MM.1S (cell line): Measurements from ENCODE around the gene ZFX.

Source experiments
- DNase-seq: peaks from one replicate; pipeline ENCODE4 v3.0.0-alpha.2; 2015
- H2AFZ ChIP-seq: fragments of 300-600 bp; sonication (generic); 2 replicates; pipeline ENCODE4 v1.6.0; 2016; ENCODE audit warnings: antibody characterized with exemption, low read length
- H3F3A ChIP-seq: fragments of 300-600 bp; sonication (generic); 2 replicates; pipeline ENCODE4 v1.6.1; 2016; ENCODE audit warnings: mild to moderate bottlenecking, antibody characterized with exemption, low read length, moderate library complexity, mixed read lengths; ENCODE audit not compliant: insufficient read depth
- H3K27ac ChIP-seq: fragments of 300-600 bp; sonication (generic); 2 replicates; pipeline ENCODE4 v1.5.1; 2016; ENCODE audit warnings: mild to moderate bottlenecking, low read length
- H3K27me3 ChIP-seq: fragments of 300-600 bp; sonication (generic); replicated peaks from 2 replicates; pipeline ENCODE4 v1.6.0; 2016; ENCODE audit warnings: low read length; ENCODE audit not compliant: insufficient read depth
- H3K36me3 ChIP-seq: fragments of 300-600 bp; sonication (generic); replicated peaks from 2 replicates; pipeline ENCODE4 v1.6.1; 2016; ENCODE audit warnings: mild to moderate bottlenecking, low read length, mixed read lengths; ENCODE audit not compliant: insufficient read depth
- H3K4me1 ChIP-seq: fragments of 300-600 bp; sonication (generic); 2 replicates; pipeline ENCODE4 v1.6.1; 2016; ENCODE audit warnings: low read length, mixed read lengths
- H3K4me2 ChIP-seq: fragments of 300-600 bp; sonication (generic); 2 replicates; pipeline ENCODE4 v1.6.0; 2016; ENCODE audit warnings: low read depth, low read length
- H3K4me3 ChIP-seq: fragments of 300-600 bp; sonication (generic); 2 replicates; pipeline ENCODE4 v1.5.1; 2016; ENCODE audit warnings: low read length, mixed read lengths
- H3K79me2 ChIP-seq: fragments of 300-600 bp; sonication (generic); 2 replicates; pipeline ENCODE4 v1.6.1; 2016; ENCODE audit warnings: mixed run types, low read length, mixed read lengths
- H3K9ac ChIP-seq: fragments of 300-600 bp; sonication (generic); 2 replicates; pipeline ENCODE4 v1.6.1; 2016; ENCODE audit warnings: low read length, mixed read lengths
- H3K9me2 ChIP-seq: fragments of 300-600 bp; sonication (generic); replicated peaks from 2 replicates; pipeline ENCODE4 v1.6.1; 2016; ENCODE audit warnings: mild to moderate bottlenecking, low read length, mixed read lengths; ENCODE audit not compliant: insufficient read depth
- H3K9me3 ChIP-seq: fragments of 300-600 bp; sonication (generic); replicated peaks from 2 replicates; pipeline ENCODE4 v1.6.1; 2016; ENCODE audit warnings: mild to moderate bottlenecking, low read length, mixed read lengths; ENCODE audit not compliant: insufficient read depth
- H4K20me1 ChIP-seq: fragments of 300-600 bp; sonication (generic); 2 replicates; pipeline ENCODE4 v1.6.1; 2016; ENCODE audit warnings: mild to moderate bottlenecking, low read length, moderate library complexity, mixed read lengths; ENCODE audit not compliant: insufficient read depth
- CTCF ChIP-seq: fragments of 300-600 bp; sonication (generic); IDR thresholded peaks from 2 replicates; pipeline ENCODE4 v1.5.1; 2016; ENCODE audit warnings: antibody characterized with exemption, low read length, mixed read lengths
- EZH2 ChIP-seq: fragments of 300-600 bp; sonication (generic); optimal IDR thresholded peaks from 2 replicates; pipeline ENCODE3; 2017; ENCODE audit warnings: low read depth, mild to moderate bottlenecking, antibody characterized with exemption, low read length, mixed read lengths
- EZH2phosphoT487 ChIP-seq: fragments of 300-600 bp; sonication (generic); IDR thresholded peaks from 2 replicates; pipeline ENCODE4 v1.6.1; 2018; ENCODE audit warnings: antibody characterized with exemption, low read length

The ZFX gene

GRCh38 chrX:24208496-24209240, 59.1 kb downstream of the ZFX start:
- Histone ChIP-seq H3K79me2 (peaks cover 36% of the 10 kb centered on the region), H3K27ac (no peak overlapping the region)

GRCh38 chrX:24210190-24210589, 60.7 kb downstream of the ZFX start:
- Histone ChIP-seq H3K9me3 (no peaks in the 10 kb centered on the region), H3K27me3 (no peaks in the 10 kb centered on the region), H4K20me1 (no peaks in the 10 kb centered on the region), H3K4me1 (no peaks in the 10 kb centered on the region), H3K4me3 (no peak overlapping the region), H2AFZ (no peak overlapping the region), H3K27ac (no peak overlapping the region), H3K79me2 (peaks cover 20% of the 10 kb centered on the region), H3K9me2 (no peaks in the 10 kb centered on the region), H3K4me2 (no peak overlapping the region), H3K36me3 (0 out of 2 replicates have a peak, but pooled peaks cover 3% of the 10 kb centered on the region), H3F3A (no peaks in the 10 kb centered on the region), H3K9ac (no peak overlapping the region)
- no peak for DNase-seq
- no peak for TF ChIP-seq CTCF
- TF ChIP-seq EZH2phosphoT487: no peak
- no peak for TF ChIP-seq EZH2

More at GRCh38 chrX:24208496-24209240, 59.1 kb downstream of the ZFX start:
- Histone ChIP-seq H3K36me3 (0 out of 2 replicates have a peak, but pooled peaks cover 3% of the 10 kb centered on the region), H3K9me3 (no peaks in the 10 kb centered on the region), H4K20me1 (no peaks in the 10 kb centered on the region), H3F3A (no peaks in the 10 kb centered on the region), H3K4me3 (no peak overlapping the region), H3K27me3 (no peaks in the 10 kb centered on the region), H3K9ac (no peak overlapping the region), H2AFZ (no peak overlapping the region), H3K9me2 (no peaks in the 10 kb centered on the region), H3K4me1 (no peaks in the 10 kb centered on the region), H3K4me2 (no peak overlapping the region)
- TF ChIP-seq CTCF (no peak), EZH2 (no peak), EZH2phosphoT487 (no peak)
- no peak for DNase-seq

- H4K20me1 ChIP-seq: no peaks in the 10 kb centered on the region
- no peak overlapping the region for H3K4me2 ChIP-seq
- no peaks in the 10 kb centered on the region for H3K79me2 ChIP-seq
- H3K27ac ChIP-seq: no peak overlapping the region
- H3K27me3 ChIP-seq: no peaks in the 10 kb centered on the region
- H3K9me3 ChIP-seq: no peaks in the 10 kb centered on the region
- 0 out of 2 replicates have a peak, but pooled peaks cover 3% of the 10 kb centered on the region for H3K36me3 ChIP-seq
- H3K4me3 ChIP-seq: no peak overlapping the region
- H2AFZ ChIP-seq: no peak overlapping the region
- no peaks in the 10 kb centered on the region for H3K9me2 ChIP-seq
- H3K9ac ChIP-seq: no peak overlapping the region
- H3K4me1 ChIP-seq: no peaks in the 10 kb centered on the region
- DNase-seq: no peak
- TF ChIP-seq EZH2 (no peak), EZH2phosphoT487 (no peak)
- no peaks in the 10 kb centered on the region for H3F3A ChIP-seq
Observed at GRCh38 chrX:24214568-24214967, 65.0 kb downstream of the ZFX start.

- Histone ChIP-seq H3K4me3 (no peak overlapping the region), H3K9ac (no peak overlapping the region), H3K27ac (no peak overlapping the region), H3K9me2 (no peaks in the 10 kb centered on the region), H3K9me3 (no peaks in the 10 kb centered on the region), H3K4me1 (no peaks in the 10 kb centered on the region), H2AFZ (no peak overlapping the region), H4K20me1 (no peaks in the 10 kb centered on the region), H3K36me3 (0 out of 2 replicates have a peak, but pooled peaks cover 2% of the 10 kb centered on the region), H3F3A (no peaks in the 10 kb centered on the region), H3K4me2 (no peak overlapping the region), H3K79me2 (no peaks in the 10 kb centered on the region), H3K27me3 (no peaks in the 10 kb centered on the region)
- TF ChIP-seq CTCF: no peak
- no peak for TF ChIP-seq EZH2
- TF ChIP-seq EZH2phosphoT487: no peak
- DNase-seq: no peak
Observed at GRCh38 chrX:24215272-24215671, 65.7 kb downstream of the ZFX start.
